Epithelial cell of alveolus of lung (primary cell): ENCODE results near the gene MAPKBP1. TPM values are rescaled to one million over a fixed set of nuclear protein-coding genes. Genes with fewer than 3 reads are reported as not detected.

ENCODE experiments used
- total RNA-seq: library from RNA; depleted of rRNA; stranded (reverse); fragments of >200 nt; gene quantifications from 2 replicates; pipeline ENCODE4 v1.2.1, GENCODE V29; 2015

The MAPKBP1 gene
- total RNA-seq, result 7.1 and 8.2 TPM in 2 replicates

GRCh38 chr15:41774062-41774881, at the start of gene MAPKBP1:
MAPKBP1 (plus strand) TSS chr15:41774484; CDS start chr15:41775276, 792 bp downstream.

GRCh38 chr15:41827880-41828806, 53.9 kb downstream of the MAPKBP1 start, which contains the start of gene JMJD7:
JMJD7 (plus strand) TSS chr15:41828092; CDS start chr15:41828125, 33 bp downstream.

GRCh38 chr15:41838400-41838897, 64.2 kb downstream of the MAPKBP1 start, which contains the start of gene PLA2G4B:
PLA2G4B (plus strand) TSS chr15:41838847; CDS start chr15:41838914, 67 bp downstream.

Other genes starting within 250 kb of the MAPKBP1 start
- gene RPAP1, start 230.2 kb upstream of the MAPKBP1 start, total RNA-seq, result 20.6 and 37.2 TPM in 2 replicates
- 10.1 and 12.4 TPM in 2 replicates for gene TYRO3, start 215.3 kb upstream of the MAPKBP1 start, total RNA-seq
- 12.7 and 14.9 TPM in 2 replicates for gene MGA, start 114.1 kb upstream of the MAPKBP1 start, total RNA-seq
- 4.4 and 6.1 TPM in 2 replicates for gene JMJD7, start 53.6 kb downstream of the MAPKBP1 start, total RNA-seq
- gene PLA2G4B, start 64.4 kb downstream of the MAPKBP1 start, total RNA-seq, result under 0.01 and 0.32 TPM in 2 replicates
- gene SPTBN5, start 119.6 kb downstream of the MAPKBP1 start, total RNA-seq, result under 0.01 and 0.24 TPM in 2 replicates
- gene EHD4, start 198.1 kb downstream of the MAPKBP1 start, total RNA-seq, result 5.7 and 44.1 TPM in 2 replicates
- gene PLA2G4E, start 246.6 kb downstream of the MAPKBP1 start, total RNA-seq, result not detected in 2 replicates